ENCODE results near the gene DLGAP1. TPM values are rescaled to one million over a fixed set of nuclear protein-coding genes. Genes with fewer than 3 reads are reported as not detected.

Gene DLGAP1
- total RNA-seq, 1 experiment from 2014 or later, result 0.39 TPM

DNA sequence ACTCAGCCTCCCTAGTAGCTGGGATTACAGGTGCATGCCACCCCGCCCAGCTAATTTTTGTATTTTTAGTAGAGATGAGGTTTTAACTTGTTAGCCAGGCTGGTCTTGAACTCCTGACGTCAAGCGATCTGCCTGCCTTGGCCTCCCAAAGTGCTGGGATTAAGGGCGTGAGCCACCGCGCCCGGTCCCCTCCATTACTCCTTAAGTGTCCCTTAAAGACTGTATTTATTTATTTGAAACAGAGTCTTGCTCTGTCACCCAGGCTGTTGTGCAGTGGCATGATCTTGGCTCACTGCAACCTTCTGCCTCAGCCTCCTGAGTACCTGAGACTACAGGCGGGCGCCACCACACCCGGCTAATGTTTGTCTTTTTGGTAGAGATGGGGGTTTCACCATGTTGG lies 856.5 kb downstream of the DLGAP1 start:
- Histone ChIP-seq H3K4me2 (ENCODE audit: low read length) (peak overlapping the region; percentile 7; the same call in 1 of the 2 replicates), H3K27ac (ENCODE audit: low read depth, low read length) (peak overlapping the region; percentile 100), H3K9ac (ENCODE audit: low read length) (peak overlapping the region; percentile 39), H3K4me1 (ENCODE audit: control insufficient read depth in 1 of 2, insufficient read depth in 2 of 2, low read length in 2 of 2) (peaks cover 77 to 93% of the 10 kb centered on the region in 2 experiments), H4K20me1 (ENCODE audit: insufficient read depth) (no peaks in the 10 kb centered on the region), H2AFZ (ENCODE audit: low read depth, low read length, poor library complexity, severe bottlenecking) (no peak overlapping the region), H3K36me3 (ENCODE audit: control insufficient read depth in 1 of 2, insufficient read depth in 2 of 2, low read length in 2 of 2) (peaks cover 0 to 14% of the 10 kb centered on the region in 2 experiments; a peak in 1 of 4 replicates), H3K9me2 (ENCODE audit: insufficient read depth) (no peaks in the 10 kb centered on the region), H3K9me3 (ENCODE audit: control insufficient read depth in 1 of 2, insufficient read depth in 1 of 2, low read depth in 1 of 2, low read length in 2 of 2) (no peaks in the 10 kb centered on the region), H3K27me3 (ENCODE audit: insufficient read depth, low read length) (no peaks in the 10 kb centered on the region), H3K4me3 (replicated peaks in 1 of 2; ENCODE audit: low read depth in 1 of 2, low read length in 2 of 2) (no peak overlapping the region), H3K79me2 (ENCODE audit: insufficient read depth, low read length) (peaks cover 61% of the 10 kb centered on the region)
- ChIA-PET RAD21 (ENCODE audit: low non-redundant PET in 1 of 2, low total read pairs in 2 of 2, uncharacterized antibody in 2 of 2, unreplicated experiment in 2 of 2) (no interaction called here), CTCF (interaction anchor here (0.7 kb wide), 1 partner anchor 68 kb away, joined by 3 read pairs; no protein-coding TSS in a partner anchor), POLR2A (interaction anchor here (0.9 to 7.8 kb wide), 4 partner anchors 24 to 67 kb away, joined by 3 to 68 read pairs (median 34); no protein-coding TSS in a partner anchor)
- DNase-seq (ENCODE audit: low read depth, low spot score) (no peak), ATAC-seq (no peak)
- intact Hi-C loops (cut with micrococcal nuclease), result no loop called here
- no TSS peak for BruUV-seq (replicated peaks)
- no peak for TF ChIP-seq ZNF274 (IDR thresholded peaks at IDR 0.05; ENCODE audit: low read depth, low read length)
- TF ChIP-seq FOSL1 (IDR thresholded peaks at IDR 0.05; ENCODE audit: low read depth), result no peak
- TF ChIP-seq EGR1 (IDR thresholded peaks at IDR 0.05; ENCODE audit: low read depth), result no peak

DNA sequence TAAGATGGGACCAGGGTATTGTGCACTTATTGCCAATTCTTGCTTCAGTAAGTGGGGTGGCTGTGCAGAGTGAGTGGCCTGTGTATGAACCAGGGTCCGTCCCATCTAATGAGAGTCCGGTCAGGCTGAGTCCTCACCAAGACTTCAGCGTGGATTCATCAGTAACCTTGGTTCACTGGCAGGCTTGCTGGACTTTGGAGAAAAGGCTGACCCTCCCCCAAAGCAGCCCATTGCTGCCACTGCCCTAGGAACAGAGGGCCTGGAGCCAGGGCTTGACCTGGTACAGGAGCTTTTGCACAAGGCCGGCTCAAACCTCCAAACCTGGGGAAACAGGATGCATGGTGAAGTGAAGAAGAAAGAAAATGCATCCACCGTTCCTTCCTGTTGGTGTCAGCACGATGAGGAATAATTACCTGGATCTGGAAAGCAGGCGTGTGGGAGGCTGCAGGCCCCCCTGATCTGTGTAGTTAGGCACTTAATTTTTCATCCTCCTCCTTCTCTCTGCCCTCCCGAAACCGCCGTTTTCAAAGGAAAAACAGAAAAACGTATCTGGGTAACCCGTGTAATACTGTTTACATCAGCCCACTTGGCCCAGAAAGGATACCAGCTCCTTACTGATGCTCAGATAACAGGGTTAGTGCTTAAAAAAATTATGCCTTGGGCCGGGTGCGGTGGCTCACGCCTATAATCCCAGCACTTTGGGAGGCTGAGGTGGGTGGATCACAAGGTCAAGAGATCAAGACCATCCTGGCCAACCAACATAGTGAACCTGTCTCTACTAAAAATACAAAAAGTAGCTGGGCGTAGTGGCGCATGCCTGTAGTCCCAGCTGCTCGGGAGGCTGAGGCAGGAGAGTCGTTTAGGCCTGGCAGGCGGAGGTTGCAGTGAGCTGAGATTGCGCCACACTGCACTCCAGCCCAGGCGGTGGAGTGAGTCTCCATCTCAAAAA lies 857.4 kb downstream of the DLGAP1 start:
- H3K4me2 ChIP-seq (ENCODE audit: low read length), result peak overlapping the region; percentile 92
- peak overlapping the region; percentile 95 for H3K9ac ChIP-seq (ENCODE audit: low read length)
- no peak overlapping the region for H3K4me3 ChIP-seq (replicated peaks in 1 of 2; ENCODE audit: low read depth in 1 of 2, low read length in 2 of 2)
- POLR2A ChIA-PET, result interaction anchor here (0.9 to 7.8 kb wide), 5 partner anchors 20 to 68 kb away, joined by 3 to 68 read pairs (median 6); no protein-coding TSS in a partner anchor
- no TSS peak for BruUV-seq (replicated peaks)
- H3K9me2 ChIP-seq (ENCODE audit: insufficient read depth), result no peaks in the 10 kb centered on the region
- H2AFZ ChIP-seq (ENCODE audit: low read depth, low read length, poor library complexity, severe bottlenecking), result no peak overlapping the region
- DNase-seq (ENCODE audit: low read depth, low spot score) (no peak), ATAC-seq (no peak)
- H3K4me1 ChIP-seq (ENCODE audit: control insufficient read depth in 1 of 2, insufficient read depth in 2 of 2, low read length in 2 of 2), result peaks cover 85 to 93% of the 10 kb centered on the region in 2 experiments
- H3K27me3 ChIP-seq (ENCODE audit: insufficient read depth, low read length), result no peaks in the 10 kb centered on the region
- H4K20me1 ChIP-seq (ENCODE audit: insufficient read depth), result no peaks in the 10 kb centered on the region
- no peaks in the 10 kb centered on the region for H3K9me3 ChIP-seq (ENCODE audit: control insufficient read depth in 1 of 2, insufficient read depth in 1 of 2, low read depth in 1 of 2, low read length in 2 of 2)
- H3K79me2 ChIP-seq (ENCODE audit: insufficient read depth, low read length), result peaks cover 61% of the 10 kb centered on the region
- peaks cover 0 to 14% of the 10 kb centered on the region in 2 experiments; a peak in 1 of 4 replicates for H3K36me3 ChIP-seq (ENCODE audit: control insufficient read depth in 1 of 2, insufficient read depth in 2 of 2, low read length in 2 of 2)
- CTCF ChIA-PET, result interaction anchor here (0.7 to 4.2 kb wide), 2 partner anchors 68 to 69 kb away, joined by 3 to 45 read pairs; no protein-coding TSS in a partner anchor
- RAD21 ChIA-PET (ENCODE audit: low non-redundant PET in 1 of 2, low total read pairs in 2 of 2, uncharacterized antibody in 2 of 2, unreplicated experiment in 2 of 2), result no interaction called here
- no peak for TF ChIP-seq FOSL1 (IDR thresholded peaks at IDR 0.05; ENCODE audit: low read depth)
- no peak for TF ChIP-seq TCF7L2 (IDR thresholded peaks at IDR 0.05; ENCODE audit: borderline replicate concordance, extremely low read depth, insufficient read depth, insufficient read length)
- peak; percentile 41; the same call in 1 of the 2 replicates for TF ChIP-seq POLR2AphosphoS5 (IDR thresholded peaks at IDR 0.05; ENCODE audit: low read depth, low read length)
- TF ChIP-seq CEBPB (IDR thresholded peaks at IDR 0.05; ENCODE audit: low read depth), result no peak
- intact Hi-C loops (cut with micrococcal nuclease), result no loop called here
- peak overlapping the region; percentile 100 for H3K27ac ChIP-seq (ENCODE audit: low read depth, low read length)

Data from HCT116 (cell line).